ENCODE data around the gene ATP1A2. TPM values are rescaled to one million over a fixed set of nuclear protein-coding genes. Genes with fewer than 3 reads are reported as not detected.

Gene ATP1A2
- total RNA-seq, 1 donor: 0.27 TPM

- TF ChIP-seq CTCF (IDR thresholded peaks at IDR 0.05; ENCODE audit: insufficient read depth, low read length): no peak
- no peak overlapping the region for H3K4me3 ChIP-seq (ENCODE audit: low read depth, low read length)
- no peak for DNase-seq (ENCODE audit: low read depth)
Measured at GRCh38 chr1:160156361-160156760, 40.8 kb downstream of the ATP1A2 start.

GRCh38 chr1:160157174-160157573, 41.6 kb downstream of the ATP1A2 start:
- TF ChIP-seq CTCF (IDR thresholded peaks at IDR 0.05; ENCODE audit: insufficient read depth, low read length): no peak
- no peak for DNase-seq (ENCODE audit: low read depth)

GRCh38 chr1:160158031-160158430, 42.5 kb downstream of the ATP1A2 start:
- H3K4me3 ChIP-seq (ENCODE audit: low read depth, low read length): no peak overlapping the region
- no peak for DNase-seq (ENCODE audit: low read depth)
- TF ChIP-seq CTCF (IDR thresholded peaks at IDR 0.05; ENCODE audit: insufficient read depth, low read length): no peak

More at GRCh38 chr1:160157174-160157573, 41.6 kb downstream of the ATP1A2 start:
- H3K4me3 ChIP-seq (ENCODE audit: low read depth, low read length): no peak overlapping the region

- DNase-seq (ENCODE audit: low read depth): no peak
- no peak overlapping the region for H3K4me3 ChIP-seq (ENCODE audit: low read depth, low read length)
- no peak for TF ChIP-seq CTCF (IDR thresholded peaks at IDR 0.05; ENCODE audit: insufficient read depth, low read length)
Measured at GRCh38 chr1:160158534-160158933, 43.0 kb downstream of the ATP1A2 start.

- no peak overlapping the region for H3K4me3 ChIP-seq (ENCODE audit: low read depth, low read length)
- DNase-seq (ENCODE audit: low read depth): no peak
- TF ChIP-seq CTCF (IDR thresholded peaks at IDR 0.05; ENCODE audit: insufficient read depth, low read length): no peak
Measured at GRCh38 chr1:160159846-160160245, 44.3 kb downstream of the ATP1A2 start.

- TF ChIP-seq CTCF (IDR thresholded peaks at IDR 0.05; ENCODE audit: insufficient read depth, low read length): peak; percentile 51
- DNase-seq (ENCODE audit: low read depth): peak; percentile 27
- no peak overlapping the region for H3K4me3 ChIP-seq (ENCODE audit: low read depth, low read length)
Measured at GRCh38 chr1:160161965-160162705, 46.6 kb downstream of the ATP1A2 start.

GRCh38 chr1:160162931-160163330, 47.4 kb downstream of the ATP1A2 start:
- TF ChIP-seq CTCF (IDR thresholded peaks at IDR 0.05; ENCODE audit: insufficient read depth, low read length): no peak
- no peak for DNase-seq (ENCODE audit: low read depth)
- no peak overlapping the region for H3K4me3 ChIP-seq (ENCODE audit: low read depth, low read length)

Measured in fibroblast of the aortic adventitia (primary cell).